ENCODE results near the gene ZNF100.
"Not testable (repeated sequence)": the region's sequence is repeated elsewhere in the genome, so short reads cannot be mapped to it uniquely, and the experiment has no call there.

The ZNF100 gene

DNA sequence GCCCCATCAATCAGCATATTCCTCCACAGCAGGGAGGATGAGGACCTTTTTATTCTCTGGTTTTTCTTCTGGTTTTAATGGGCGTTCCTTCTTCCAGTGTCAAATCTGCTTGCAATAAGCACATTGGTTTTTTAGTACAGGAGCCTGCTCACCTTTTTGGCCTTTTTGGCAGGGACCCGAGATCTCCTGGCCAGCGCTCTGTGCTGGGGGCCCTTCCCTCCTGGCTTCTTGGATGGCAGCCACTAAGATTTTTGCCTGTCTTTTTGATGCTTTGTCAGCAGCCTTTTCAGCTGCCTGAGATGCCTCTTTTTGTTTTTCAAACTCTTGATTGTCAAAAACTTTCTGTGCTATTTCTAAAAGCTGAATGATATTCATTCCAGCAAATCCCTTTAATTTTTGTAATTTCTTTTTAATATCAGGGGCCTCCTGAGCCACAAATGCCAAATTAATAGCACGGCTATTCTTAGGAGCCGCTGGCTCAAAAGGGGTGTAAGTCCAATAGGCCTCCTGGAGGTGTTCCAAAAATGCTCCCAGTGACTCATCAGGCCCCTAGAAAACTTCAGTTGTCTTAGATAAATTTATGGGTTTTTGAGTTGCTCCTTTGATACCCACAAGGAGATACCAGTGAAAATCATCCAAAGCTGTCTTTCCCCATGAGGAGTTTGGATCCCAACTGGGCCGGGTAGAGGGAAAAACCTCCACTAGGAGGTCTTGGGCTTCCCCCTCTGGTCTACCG is 73.0 kb downstream of the ZNF100 start:
- DNase-seq (no peak), ATAC-seq (replicated peaks) (no peak)
- Mint-ChIP-seq H3K9me3 (no peaks in the 10 kb centered on the region), H3K4me1 (ENCODE audit: low read depth in 2 of 2) (no peaks in the 10 kb centered on the region), H3K27me3 (peaks cover 9 to 18% of the 10 kb centered on the region in 2 donors), H3K27ac (peak overlapping the region in 1 of 2 donors; percentile 49), H3K36me3 (ENCODE audit: insufficient read depth) (peaks cover 4% of the 10 kb centered on the region), H3K4me3 (no peak overlapping the region)

DNA sequence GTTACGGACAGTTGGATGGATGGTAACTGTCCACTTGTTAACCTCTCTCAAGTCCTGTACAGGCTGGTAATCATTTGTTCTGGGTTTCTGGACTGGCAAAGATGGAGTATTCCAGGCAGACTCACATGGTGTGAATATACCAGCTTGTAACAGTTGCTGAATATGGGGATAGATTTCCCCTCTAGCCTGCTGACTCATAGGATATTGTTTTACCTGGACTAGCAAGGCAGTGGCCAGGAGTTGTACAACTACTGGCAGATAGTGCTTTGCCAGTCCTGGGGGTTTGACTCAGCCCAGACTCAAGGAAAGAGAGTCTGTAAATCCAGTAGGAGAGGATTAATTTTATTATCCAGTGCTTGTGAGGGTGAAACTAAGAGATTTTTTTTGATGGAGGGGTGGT is 74.0 kb downstream of the ZNF100 start:
- no peak overlapping the region for H3K4me3 Mint-ChIP-seq
- H3K4me1 Mint-ChIP-seq (ENCODE audit: low read depth in 2 of 2): no peaks in the 10 kb centered on the region
- no peaks in the 10 kb centered on the region for H3K9me3 Mint-ChIP-seq
- peaks cover 9 to 18% of the 10 kb centered on the region in 2 donors for H3K27me3 Mint-ChIP-seq
- peaks cover 4% of the 10 kb centered on the region for H3K36me3 Mint-ChIP-seq (ENCODE audit: insufficient read depth)
- H3K27ac Mint-ChIP-seq: no peak overlapping the region
- ATAC-seq (replicated peaks) (no peak), DNase-seq (no peak)

- no peak for ATAC-seq (replicated peaks)
These were observed 75.7 kb downstream of the ZNF100 start for GRCh38 chr19:21691661-21692060.

DNA sequence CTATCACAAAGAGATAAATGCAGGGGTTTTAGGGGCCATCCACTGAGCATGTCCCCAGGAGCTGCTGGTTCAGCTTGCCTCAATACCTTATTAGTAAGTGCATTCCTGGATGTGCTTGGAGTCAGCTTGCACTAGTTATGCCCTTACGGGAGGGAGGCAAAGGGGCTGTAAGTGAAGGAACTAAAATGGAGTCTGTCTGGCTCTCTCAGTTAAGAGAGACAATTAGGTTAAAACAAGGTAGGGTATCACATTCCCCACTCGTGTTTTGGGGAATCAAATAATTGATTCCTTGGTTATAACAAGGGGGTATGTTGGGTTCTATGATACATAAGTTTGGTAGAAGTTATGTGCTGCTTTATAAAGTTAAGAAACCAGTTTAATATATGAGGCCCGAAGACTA is 78.9 kb downstream of the ZNF100 start:
- Mint-ChIP-seq H3K27me3 (no peaks in the 10 kb centered on the region), H3K4me3 (no peak overlapping the region), H3K27ac (no peak overlapping the region), H3K9me3 (no peaks in the 10 kb centered on the region), H3K36me3 (ENCODE audit: insufficient read depth) (no peaks in the 10 kb centered on the region), H3K4me1 (ENCODE audit: low read depth in 2 of 2) (no peaks in the 10 kb centered on the region)
- no peak for ATAC-seq (replicated peaks)
- DNase-seq: no peak

More at GRCh38 chr19:21691661-21692060, 75.7 kb downstream of the ZNF100 start:
- Mint-ChIP-seq H3K27ac (no peak overlapping the region), H3K4me3 (no peak overlapping the region), H3K4me1 (ENCODE audit: low read depth in 2 of 2) (no peaks in the 10 kb centered on the region), H3K36me3 (ENCODE audit: insufficient read depth) (peaks cover 4% of the 10 kb centered on the region), H3K27me3 (peaks cover 9 to 14% of the 10 kb centered on the region in 2 donors), H3K9me3 (no peaks in the 10 kb centered on the region)
- DNase-seq: no peak

DNA sequence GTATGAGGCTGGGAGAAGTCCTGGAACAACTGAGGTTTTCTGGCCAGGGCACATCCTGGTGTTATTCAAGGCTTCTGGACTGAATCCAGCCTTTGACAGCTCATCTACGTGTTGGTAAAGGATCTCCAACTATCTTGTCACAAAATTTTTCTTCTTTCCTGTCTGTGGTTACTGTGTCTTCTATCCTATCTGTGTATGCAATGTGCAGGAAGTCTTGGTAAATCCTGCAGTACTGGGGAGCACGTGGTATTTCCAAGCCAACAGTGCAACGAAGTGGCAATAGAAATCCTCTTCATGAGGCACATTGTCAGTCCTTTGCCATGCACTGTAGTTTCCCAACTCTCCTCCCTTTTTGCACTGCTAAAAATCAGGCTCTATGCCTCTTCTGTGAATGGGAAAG is 86.7 kb downstream of the ZNF100 start:
- no peak overlapping the region for H3K4me3 Mint-ChIP-seq
- peaks cover 4% of the 10 kb centered on the region in 2 donors for H3K4me1 Mint-ChIP-seq (ENCODE audit: low read depth in 2 of 2)
- H3K9me3 Mint-ChIP-seq: no peaks in the 10 kb centered on the region
- ATAC-seq (replicated peaks) (no peak), DNase-seq (no peak)
- no peak overlapping the region for H3K27ac Mint-ChIP-seq
- peaks cover 15 to 20% of the 10 kb centered on the region in 2 donors for H3K27me3 Mint-ChIP-seq
- H3K36me3 Mint-ChIP-seq (ENCODE audit: insufficient read depth): no peaks in the 10 kb centered on the region

DNA sequence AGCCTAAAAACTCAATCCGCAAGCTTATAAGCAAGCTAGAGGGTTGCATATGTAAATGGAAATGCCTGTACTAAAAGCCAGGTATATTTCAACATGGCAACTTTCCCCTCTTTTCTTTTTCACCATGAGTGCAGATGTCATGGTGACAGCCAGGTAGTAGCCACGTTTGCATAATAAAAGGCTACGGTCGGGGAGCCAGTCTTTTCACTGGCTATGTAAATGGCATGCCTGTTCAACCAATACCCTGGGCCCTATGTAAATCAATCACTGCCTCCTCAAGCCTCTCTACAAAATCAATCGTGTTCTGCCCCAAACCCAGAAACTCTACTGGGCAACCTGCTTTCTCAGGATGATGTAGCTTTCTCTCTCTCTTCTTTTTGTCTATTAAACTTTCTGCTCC is 87.4 kb downstream of the ZNF100 start:
- no peak for DNase-seq
- Mint-ChIP-seq H3K27me3 (peaks cover 15 to 20% of the 10 kb centered on the region in 2 donors), H3K36me3 (ENCODE audit: insufficient read depth) (no peaks in the 10 kb centered on the region), H3K4me3 (no peak overlapping the region), H3K27ac (no peak overlapping the region), H3K9me3 (no peaks in the 10 kb centered on the region), H3K4me1 (ENCODE audit: low read depth in 2 of 2) (peaks cover 4% of the 10 kb centered on the region in 2 donors)
- ATAC-seq (replicated peaks): no peak

DNA sequence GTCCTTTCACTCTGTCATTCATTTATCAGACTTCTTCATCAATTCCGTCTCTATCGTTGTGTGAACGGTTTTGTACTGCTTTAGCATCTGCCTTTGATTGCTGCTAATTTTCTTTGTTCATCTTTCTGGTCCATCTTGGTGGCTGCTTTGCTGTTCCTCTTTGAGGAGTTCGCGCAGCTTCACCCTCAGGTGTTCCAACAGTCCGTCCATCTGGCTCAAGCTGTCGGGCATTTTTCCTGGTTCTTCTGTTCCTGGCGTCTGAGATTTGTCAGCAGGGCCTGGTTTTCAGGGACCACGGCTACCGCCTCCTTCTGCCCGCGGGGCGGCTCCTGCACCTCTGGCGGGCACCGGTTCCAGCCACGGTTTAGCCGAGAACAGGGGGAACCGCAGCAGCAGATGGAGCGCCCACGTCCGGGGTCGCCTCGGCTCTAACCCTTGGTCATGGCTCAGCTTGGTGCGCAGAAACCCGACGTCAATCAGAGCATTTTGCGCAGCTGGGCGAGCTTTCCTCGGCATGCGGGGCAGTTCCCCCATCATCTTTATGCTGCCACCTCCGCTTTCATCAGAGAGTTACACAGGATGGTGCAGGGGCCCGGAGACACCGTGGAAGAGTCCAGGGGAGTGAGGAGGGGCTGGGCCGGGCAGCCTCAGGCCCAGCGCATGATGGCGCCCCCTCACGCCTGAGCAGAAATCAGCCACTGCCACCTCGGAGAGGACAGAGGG is 89.5 kb downstream of the ZNF100 start:
- no peaks in the 10 kb centered on the region for H3K36me3 Mint-ChIP-seq (ENCODE audit: insufficient read depth)
- no peak overlapping the region for H3K27ac Mint-ChIP-seq
- peak; percentile 48 for ATAC-seq (replicated peaks)
- H3K4me1 Mint-ChIP-seq (ENCODE audit: low read depth in 2 of 2): peaks cover 4% of the 10 kb centered on the region in 2 donors
- no peaks in the 10 kb centered on the region for H3K9me3 Mint-ChIP-seq
- DNase-seq: no peak
- peaks cover 15 to 25% of the 10 kb centered on the region in 2 donors for H3K27me3 Mint-ChIP-seq
- H3K4me3 Mint-ChIP-seq: peak overlapping the region; percentile 51 to 65

GRCh38 chr19:21674454-21674853 is 92.9 kb downstream of the ZNF100 start:
- H3K9me3 Mint-ChIP-seq: no peaks in the 10 kb centered on the region
- ATAC-seq (replicated peaks) (no peak), DNase-seq (no peak)
- peaks cover 4 to 15% of the 10 kb centered on the region in 2 donors for H3K27me3 Mint-ChIP-seq
- H3K27ac Mint-ChIP-seq: no peak overlapping the region
- H3K36me3 Mint-ChIP-seq (ENCODE audit: insufficient read depth): no peaks in the 10 kb centered on the region
- no peak overlapping the region for H3K4me3 Mint-ChIP-seq
- H3K4me1 Mint-ChIP-seq (ENCODE audit: low read depth in 2 of 2): peaks cover 2 to 4% of the 10 kb centered on the region in 2 donors

GRCh38 chr19:21673479-21673878 is 93.9 kb downstream of the ZNF100 start:
- H3K4me1 Mint-ChIP-seq (ENCODE audit: low read depth in 2 of 2); H3K9me3 Mint-ChIP-seq; H3K27me3 Mint-ChIP-seq; ATAC-seq (replicated peaks); H3K4me3 Mint-ChIP-seq; H3K36me3 Mint-ChIP-seq (ENCODE audit: insufficient read depth); H3K27ac Mint-ChIP-seq; DNase-seq: not testable (repeated sequence)
